ENCODE results near the gene ALKBH5.

The ALKBH5 gene

GRCh38 chr17:18185391-18185790 lies 1.8 kb downstream of the ALKBH5 start:
- TF ChIP-seq CTCF (conservative IDR thresholded peaks at IDR 0.05; ENCODE audit: low read depth, low read length): no peak
- no peak for DNase-seq (ENCODE audit: low read depth)

GRCh38 chr17:18185832-18186626 lies 2.4 kb downstream of the ALKBH5 start:
- no peak for TF ChIP-seq CTCF (conservative IDR thresholded peaks at IDR 0.05; ENCODE audit: low read depth, low read length)
- no peak for DNase-seq (ENCODE audit: low read depth)
- H3K4me3 ChIP-seq (ENCODE audit: low read length): peak overlapping the region; percentile 63

More at GRCh38 chr17:18185391-18185790, 1.8 kb downstream of the ALKBH5 start:
- peak overlapping the region; percentile 63 for H3K4me3 ChIP-seq (ENCODE audit: low read length)

- peak overlapping the region; percentile 63 for H3K4me3 ChIP-seq (ENCODE audit: low read length)
- no peak for DNase-seq (ENCODE audit: low read depth)
- TF ChIP-seq CTCF (conservative IDR thresholded peaks at IDR 0.05; ENCODE audit: low read depth, low read length): no peak
Measured at GRCh38 chr17:18186627-18186982, 3.0 kb downstream of the ALKBH5 start.

DNA sequence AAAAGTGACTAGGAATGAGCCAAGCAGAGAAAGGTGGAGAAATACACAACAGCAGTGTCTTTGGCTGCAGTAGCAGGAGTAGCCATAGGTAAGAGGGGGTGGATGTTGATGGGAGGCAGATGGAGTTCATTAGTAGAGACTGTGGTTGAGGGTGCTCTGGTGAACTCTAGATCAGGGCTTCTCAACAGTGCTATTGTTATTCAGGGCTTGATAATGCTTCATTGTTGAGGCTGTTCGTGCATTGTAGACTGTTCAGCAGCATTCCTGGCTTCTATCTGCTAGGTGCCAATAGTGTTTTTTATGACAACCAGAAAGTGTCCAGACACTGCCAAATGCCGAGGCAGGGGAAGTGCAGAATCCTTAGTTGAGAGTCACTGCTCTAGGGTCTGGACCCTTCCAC lies 3.6 kb downstream of the ALKBH5 start:
- no peak for TF ChIP-seq CTCF (conservative IDR thresholded peaks at IDR 0.05; ENCODE audit: low read depth, low read length)
- H3K4me3 ChIP-seq (ENCODE audit: low read length): peak overlapping the region; percentile 63
- no peak for DNase-seq (ENCODE audit: low read depth)

- H3K4me3 ChIP-seq (ENCODE audit: low read length): peak overlapping the region; percentile 63
- DNase-seq (ENCODE audit: low read depth): no peak
- TF ChIP-seq CTCF (conservative IDR thresholded peaks at IDR 0.05; ENCODE audit: low read depth, low read length): peak; percentile 3
Measured at GRCh38 chr17:18187821-18188761, 4.5 kb downstream of the ALKBH5 start.

DNA sequence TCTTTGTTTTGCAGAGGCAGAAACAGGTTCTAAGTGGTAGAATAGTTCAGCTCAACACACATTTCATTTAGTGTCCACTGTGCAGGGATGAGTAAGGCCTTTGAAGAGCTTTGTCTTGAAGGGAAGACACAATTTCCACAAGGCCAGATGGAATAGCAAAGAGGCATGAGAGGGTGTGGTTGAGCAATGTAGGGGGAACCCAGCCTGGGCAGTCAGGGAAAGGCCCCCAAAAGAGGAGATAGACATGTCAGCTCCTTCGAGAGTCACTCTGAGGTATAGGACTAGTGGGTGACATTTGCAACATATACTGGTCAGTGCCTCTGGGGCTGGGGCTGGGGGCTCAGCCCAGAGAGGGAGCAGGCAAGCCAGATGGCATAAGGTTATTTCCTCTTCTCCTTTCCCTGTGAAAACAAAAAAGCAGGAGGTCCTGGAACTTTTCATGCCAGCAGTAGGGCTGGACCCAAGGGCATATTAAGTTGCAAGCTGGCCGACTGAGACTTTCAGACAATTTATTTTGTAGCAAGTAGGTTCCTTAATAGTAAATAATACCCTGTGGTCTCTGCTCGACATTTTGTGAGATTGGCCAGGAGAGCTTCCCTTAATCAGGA lies 7.1 kb downstream of the ALKBH5 start:
- no peak overlapping the region for H3K4me3 ChIP-seq (ENCODE audit: low read length)
- no peak for DNase-seq (ENCODE audit: low read depth)
- no peak for TF ChIP-seq CTCF (conservative IDR thresholded peaks at IDR 0.05; ENCODE audit: low read depth, low read length)
